ENCODE measurements around the gene C9orf57.
"Not testable (repeated sequence)": the region's sequence is repeated elsewhere in the genome, so short reads cannot be mapped to it uniquely, and the experiment has no call there.

The C9orf57 gene
- total RNA-seq = 0 reads per million in 3 donors

DNA sequence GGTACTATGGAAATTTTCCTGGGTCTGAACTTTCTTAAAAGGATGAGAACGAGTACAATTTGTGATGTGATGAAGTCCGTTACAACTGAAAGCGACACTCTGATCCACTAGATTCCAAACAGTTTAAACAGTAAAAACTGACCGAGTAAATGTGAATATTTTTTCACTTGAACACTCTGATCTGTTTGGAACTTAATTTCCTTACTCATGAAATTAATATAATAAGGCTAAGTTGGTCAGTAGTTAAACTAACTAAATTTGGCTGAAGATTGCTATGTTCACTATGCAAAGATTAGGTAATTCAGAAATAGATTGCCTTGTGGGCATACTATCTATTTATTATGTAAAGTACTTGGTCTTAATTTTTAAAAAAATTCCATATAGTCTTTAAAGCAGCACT is at the start of gene C9orf57:
C9orf57 (minus strand) TSS at position 101 of the 400 bp plus-strand sequence. CDS start 1,282 bp downstream, outside the sequence.
- DNase-seq = no peak
- Histone ChIP-seq H3K9me3 (ENCODE audit: control insufficient read depth, low read length) (no peaks in the 10 kb centered on the region), H3K36me3 (ENCODE audit: control insufficient read depth, insufficient read depth, low read length) (no peaks in the 10 kb centered on the region), H3K4me3 (ENCODE audit: insufficient read depth, low read depth, low read length, poor library complexity, severe bottlenecking) (no peak within 1 kb of the TSS), H3K27ac (ENCODE audit: insufficient read depth, low read length, poor library complexity, severe bottlenecking) (no peak within 1 kb of the TSS), H3K27me3 (replicated peaks; ENCODE audit: control insufficient read depth, insufficient read depth, low read length, poor library complexity, severe bottlenecking) (peaks cover 2% of the 10 kb centered on the region), H3K4me1 (ENCODE audit: control insufficient read depth, insufficient read depth, low read length, poor library complexity, severe bottlenecking) (no peaks in the 10 kb centered on the region)

GRCh38 chr9:72102520-72102919 is 42.1 kb upstream of the C9orf57 start:
- no peaks in the 10 kb centered on the region for H3K9me3 ChIP-seq (ENCODE audit: control insufficient read depth, low read length)
- H3K27me3 ChIP-seq (replicated peaks; ENCODE audit: control insufficient read depth, insufficient read depth, low read length, poor library complexity, severe bottlenecking) = no peaks in the 10 kb centered on the region
- no peaks in the 10 kb centered on the region for H3K36me3 ChIP-seq (ENCODE audit: control insufficient read depth, insufficient read depth, low read length)
- no peak for DNase-seq
- H3K4me3 ChIP-seq (ENCODE audit: insufficient read depth, low read depth, low read length, poor library complexity, severe bottlenecking) = no peak overlapping the region
- no peak overlapping the region for H3K27ac ChIP-seq (ENCODE audit: insufficient read depth, low read length, poor library complexity, severe bottlenecking)
- H3K4me1 ChIP-seq (ENCODE audit: control insufficient read depth, insufficient read depth, low read length, poor library complexity, severe bottlenecking) = no peaks in the 10 kb centered on the region

GRCh38 chr9:72095520-72095919 is 35.1 kb upstream of the C9orf57 start:
- not testable (repeated sequence) for H3K4me3 ChIP-seq (ENCODE audit: insufficient read depth, low read depth, low read length, poor library complexity, severe bottlenecking); H3K9me3 ChIP-seq (ENCODE audit: control insufficient read depth, low read length); H3K4me1 ChIP-seq (ENCODE audit: control insufficient read depth, insufficient read depth, low read length, poor library complexity, severe bottlenecking); H3K27me3 ChIP-seq (replicated peaks; ENCODE audit: control insufficient read depth, insufficient read depth, low read length, poor library complexity, severe bottlenecking); H3K27ac ChIP-seq (ENCODE audit: insufficient read depth, low read length, poor library complexity, severe bottlenecking); H3K36me3 ChIP-seq (ENCODE audit: control insufficient read depth, insufficient read depth, low read length); DNase-seq

DNA sequence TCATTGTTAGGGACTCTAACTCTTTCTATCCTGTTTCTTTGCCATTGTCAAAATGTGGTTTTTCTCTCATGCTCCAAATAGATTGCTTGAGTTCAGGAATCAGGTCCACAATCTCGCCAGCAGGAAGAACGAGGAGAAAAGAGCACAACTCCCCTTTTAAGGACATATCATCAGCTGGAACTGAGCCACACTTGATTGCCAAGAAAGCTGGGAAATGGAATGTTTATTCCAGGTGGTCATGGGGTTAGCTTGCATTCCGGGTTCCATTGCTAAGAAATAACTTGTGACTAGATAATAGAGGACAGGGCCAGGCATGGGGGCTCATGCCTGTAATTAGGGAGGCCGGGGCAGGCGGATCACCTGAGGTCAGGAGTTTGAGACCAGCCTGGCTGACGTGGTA is 32.4 kb upstream of the C9orf57 start:
- H3K4me3 ChIP-seq (ENCODE audit: insufficient read depth, low read depth, low read length, poor library complexity, severe bottlenecking) = no peak overlapping the region
- no peaks in the 10 kb centered on the region for H3K36me3 ChIP-seq (ENCODE audit: control insufficient read depth, insufficient read depth, low read length)
- H3K9me3 ChIP-seq (ENCODE audit: control insufficient read depth, low read length) = no peaks in the 10 kb centered on the region
- no peaks in the 10 kb centered on the region for H3K27me3 ChIP-seq (replicated peaks; ENCODE audit: control insufficient read depth, insufficient read depth, low read length, poor library complexity, severe bottlenecking)
- no peak overlapping the region for H3K27ac ChIP-seq (ENCODE audit: insufficient read depth, low read length, poor library complexity, severe bottlenecking)
- no peaks in the 10 kb centered on the region for H3K4me1 ChIP-seq (ENCODE audit: control insufficient read depth, insufficient read depth, low read length, poor library complexity, severe bottlenecking)
- DNase-seq = no peak

DNA sequence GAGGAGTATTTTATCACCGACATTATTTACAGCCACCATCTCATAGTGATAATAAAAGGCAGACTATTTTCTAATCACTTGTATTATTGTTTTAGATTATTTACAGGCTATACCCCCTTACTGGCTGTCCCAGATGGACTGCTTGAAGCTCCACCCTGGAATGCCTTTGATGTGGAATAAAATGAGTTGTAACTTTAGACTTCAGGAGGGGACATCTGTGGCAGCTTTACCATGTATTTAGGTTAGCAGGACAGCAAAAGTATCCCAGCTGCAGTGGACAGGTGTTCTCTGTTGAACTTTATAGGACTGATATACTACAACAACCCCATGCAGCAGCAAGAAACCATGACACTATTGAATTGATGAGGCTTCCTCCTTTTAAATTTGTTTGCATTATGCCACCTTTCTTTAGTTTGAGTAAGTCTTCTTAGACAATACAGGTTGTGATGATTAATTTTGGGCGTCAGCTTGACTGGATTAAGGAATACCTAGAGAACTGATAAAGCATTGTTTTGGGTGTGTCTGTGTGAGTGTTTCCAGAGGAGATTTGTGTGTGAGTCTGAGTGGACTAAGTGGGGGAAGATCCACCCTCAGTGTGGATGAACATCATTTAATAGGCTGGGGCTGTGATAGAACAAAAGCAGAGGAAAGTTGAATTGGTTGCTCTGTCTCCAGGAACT is 29.2 kb upstream of the C9orf57 start:
- no peaks in the 10 kb centered on the region for H3K36me3 ChIP-seq (ENCODE audit: control insufficient read depth, insufficient read depth, low read length)
- no peaks in the 10 kb centered on the region for H3K4me1 ChIP-seq (ENCODE audit: control insufficient read depth, insufficient read depth, low read length, poor library complexity, severe bottlenecking)
- H3K27ac ChIP-seq (ENCODE audit: insufficient read depth, low read length, poor library complexity, severe bottlenecking) = no peak overlapping the region
- H3K9me3 ChIP-seq (ENCODE audit: control insufficient read depth, low read length) = no peaks in the 10 kb centered on the region
- no peaks in the 10 kb centered on the region for H3K27me3 ChIP-seq (replicated peaks; ENCODE audit: control insufficient read depth, insufficient read depth, low read length, poor library complexity, severe bottlenecking)
- H3K4me3 ChIP-seq (ENCODE audit: insufficient read depth, low read depth, low read length, poor library complexity, severe bottlenecking) = no peak overlapping the region
- DNase-seq = no peak

DNA sequence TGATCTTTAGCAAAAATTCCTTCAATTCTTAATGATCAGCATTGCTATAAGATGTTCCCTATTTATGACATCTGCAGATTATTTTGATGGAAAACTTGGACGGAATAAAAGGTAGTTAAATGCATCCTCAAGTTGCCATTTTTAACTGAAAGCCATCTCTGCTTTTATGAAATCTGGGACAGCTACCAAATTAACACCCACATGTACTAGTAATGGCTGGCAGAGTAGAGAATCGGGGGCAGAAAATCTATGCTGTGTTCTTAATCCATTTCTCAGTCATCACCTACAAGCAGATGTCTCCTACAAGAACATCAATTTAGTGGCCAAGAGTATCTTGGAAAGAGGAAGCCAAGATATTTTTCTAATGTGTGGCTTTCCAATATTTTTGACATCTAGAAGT is 22.1 kb upstream of the C9orf57 start:
- no peaks in the 10 kb centered on the region for H3K9me3 ChIP-seq (ENCODE audit: control insufficient read depth, low read length)
- H3K4me3 ChIP-seq (ENCODE audit: insufficient read depth, low read depth, low read length, poor library complexity, severe bottlenecking) = no peak overlapping the region
- no peak for DNase-seq
- H3K27me3 ChIP-seq (replicated peaks; ENCODE audit: control insufficient read depth, insufficient read depth, low read length, poor library complexity, severe bottlenecking) = no peaks in the 10 kb centered on the region
- no peaks in the 10 kb centered on the region for H3K36me3 ChIP-seq (ENCODE audit: control insufficient read depth, insufficient read depth, low read length)
- H3K4me1 ChIP-seq (ENCODE audit: control insufficient read depth, insufficient read depth, low read length, poor library complexity, severe bottlenecking) = no peaks in the 10 kb centered on the region
- H3K27ac ChIP-seq (ENCODE audit: insufficient read depth, low read length, poor library complexity, severe bottlenecking) = no peak overlapping the region

DNA sequence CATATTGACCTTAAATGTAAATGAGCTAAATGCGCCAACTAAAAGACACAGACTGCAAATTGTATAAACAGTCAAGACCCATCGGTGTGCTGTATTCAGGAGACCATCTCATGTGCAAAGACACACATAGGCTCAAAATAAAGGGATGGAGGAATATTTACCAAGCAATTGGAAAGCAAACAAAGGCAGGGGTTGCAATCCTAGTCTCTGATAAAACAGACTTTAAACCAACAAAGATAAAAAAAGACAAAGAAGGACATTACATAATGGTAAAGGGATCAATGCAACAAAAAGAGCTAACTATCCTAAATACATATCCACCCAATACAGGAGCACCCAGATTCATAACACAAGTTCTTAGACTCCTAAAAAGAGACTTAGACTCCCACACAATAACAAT is 14.3 kb upstream of the C9orf57 start:
- not testable (repeated sequence) for H3K27ac ChIP-seq (ENCODE audit: insufficient read depth, low read length, poor library complexity, severe bottlenecking); H3K27me3 ChIP-seq (replicated peaks; ENCODE audit: control insufficient read depth, insufficient read depth, low read length, poor library complexity, severe bottlenecking); H3K4me1 ChIP-seq (ENCODE audit: control insufficient read depth, insufficient read depth, low read length, poor library complexity, severe bottlenecking); H3K9me3 ChIP-seq (ENCODE audit: control insufficient read depth, low read length); H3K36me3 ChIP-seq (ENCODE audit: control insufficient read depth, insufficient read depth, low read length); DNase-seq; H3K4me3 ChIP-seq (ENCODE audit: insufficient read depth, low read depth, low read length, poor library complexity, severe bottlenecking)

DNA sequence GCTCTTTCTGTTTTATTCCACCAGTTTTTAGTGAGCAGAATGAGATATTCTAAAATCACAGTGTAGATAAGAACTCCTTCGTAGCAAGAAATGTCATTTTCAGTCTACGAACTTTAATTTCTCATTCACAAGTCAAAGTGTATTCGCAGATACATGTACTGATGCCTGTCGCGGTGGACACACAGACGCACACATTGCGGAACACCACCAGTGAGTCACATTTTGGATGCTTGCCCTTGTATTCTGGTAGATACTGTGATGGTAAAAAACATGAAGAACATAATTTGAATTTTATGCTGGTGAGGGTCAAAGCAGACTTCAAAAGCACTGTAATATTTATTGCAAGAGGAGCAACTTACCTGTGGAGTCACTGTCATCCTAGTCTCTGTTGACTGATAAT is 4.7 kb upstream of the C9orf57 start:
- H3K4me3 ChIP-seq (ENCODE audit: insufficient read depth, low read depth, low read length, poor library complexity, severe bottlenecking) = no peak overlapping the region
- H3K9me3 ChIP-seq (ENCODE audit: control insufficient read depth, low read length) = no peaks in the 10 kb centered on the region
- H3K27ac ChIP-seq (ENCODE audit: insufficient read depth, low read length, poor library complexity, severe bottlenecking) = no peak overlapping the region
- no peak for DNase-seq
- no peaks in the 10 kb centered on the region for H3K27me3 ChIP-seq (replicated peaks; ENCODE audit: control insufficient read depth, insufficient read depth, low read length, poor library complexity, severe bottlenecking)
- H3K4me1 ChIP-seq (ENCODE audit: control insufficient read depth, insufficient read depth, low read length, poor library complexity, severe bottlenecking) = no peaks in the 10 kb centered on the region
- no peaks in the 10 kb centered on the region for H3K36me3 ChIP-seq (ENCODE audit: control insufficient read depth, insufficient read depth, low read length)

DNA sequence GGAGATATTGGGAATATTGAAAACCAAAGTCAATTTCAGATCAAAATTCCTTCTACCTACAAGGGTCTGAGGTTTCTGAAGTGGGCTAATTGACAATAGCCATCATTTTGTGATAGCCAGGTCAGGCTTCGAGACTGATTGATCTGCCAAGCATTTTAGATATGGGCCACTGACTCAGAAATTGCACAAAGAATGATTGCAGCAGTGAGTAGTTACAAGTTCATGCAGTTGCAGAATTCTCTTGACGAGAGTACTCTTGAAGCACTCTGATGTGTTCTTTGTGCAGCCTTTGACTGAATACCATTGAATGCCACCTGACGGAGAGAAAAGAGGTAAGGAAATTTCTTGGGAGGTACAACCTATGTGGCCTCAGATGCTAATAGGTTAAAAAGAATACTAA is 8.3 kb downstream of the C9orf57 start:
- DNase-seq = no peak

DNA sequence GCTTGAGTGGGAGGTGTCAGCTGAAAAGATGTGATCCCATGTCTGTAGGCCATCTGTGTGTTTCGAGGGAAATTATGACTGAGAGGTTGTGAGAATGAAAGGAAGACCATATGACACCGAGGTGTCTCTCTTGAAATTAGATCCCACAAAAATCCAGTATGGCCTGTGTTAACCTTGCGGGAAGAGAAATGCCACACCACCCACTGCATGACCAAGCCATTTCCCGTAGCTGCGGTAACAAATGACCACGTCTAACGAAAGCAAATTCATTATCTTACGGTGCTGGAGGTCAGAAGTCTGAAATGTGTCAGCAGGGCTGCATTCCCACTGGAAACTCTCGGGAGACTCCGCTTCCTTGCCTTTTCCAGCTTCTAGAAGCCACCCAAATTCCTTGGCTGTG is 11.6 kb downstream of the C9orf57 start:
- Histone ChIP-seq H3K36me3 (ENCODE audit: control insufficient read depth, insufficient read depth, low read length) (no peaks in the 10 kb centered on the region), H3K27ac (ENCODE audit: insufficient read depth, low read length, poor library complexity, severe bottlenecking) (no peak overlapping the region), H3K9me3 (ENCODE audit: control insufficient read depth, low read length) (no peaks in the 10 kb centered on the region), H3K4me1 (ENCODE audit: control insufficient read depth, insufficient read depth, low read length, poor library complexity, severe bottlenecking) (no peaks in the 10 kb centered on the region), H3K27me3 (replicated peaks; ENCODE audit: control insufficient read depth, insufficient read depth, low read length, poor library complexity, severe bottlenecking) (no peaks in the 10 kb centered on the region), H3K4me3 (ENCODE audit: insufficient read depth, low read depth, low read length, poor library complexity, severe bottlenecking) (no peak overlapping the region)
- DNase-seq = no peak

More for the DNA sequence above, 8.3 kb downstream of the C9orf57 start:
- Histone ChIP-seq H3K27me3 (replicated peaks; ENCODE audit: control insufficient read depth, insufficient read depth, low read length, poor library complexity, severe bottlenecking) (no peaks in the 10 kb centered on the region), H3K9me3 (ENCODE audit: control insufficient read depth, low read length) (no peaks in the 10 kb centered on the region), H3K36me3 (ENCODE audit: control insufficient read depth, insufficient read depth, low read length) (no peaks in the 10 kb centered on the region), H3K4me3 (ENCODE audit: insufficient read depth, low read depth, low read length, poor library complexity, severe bottlenecking) (no peak overlapping the region), H3K4me1 (ENCODE audit: control insufficient read depth, insufficient read depth, low read length, poor library complexity, severe bottlenecking) (no peaks in the 10 kb centered on the region), H3K27ac (ENCODE audit: insufficient read depth, low read length, poor library complexity, severe bottlenecking) (no peak overlapping the region)

All from effector memory CD4-positive, alpha-beta T cell (primary cell).